Right hindlimb (tissue), 1 donor: ENCODE measurements around the gene PRR19.

Experiments
- DNase-seq: peaks from one replicate; pipeline ENCODE4 v3.0.0-alpha.2; 2018

Gene PRR19

DNA sequence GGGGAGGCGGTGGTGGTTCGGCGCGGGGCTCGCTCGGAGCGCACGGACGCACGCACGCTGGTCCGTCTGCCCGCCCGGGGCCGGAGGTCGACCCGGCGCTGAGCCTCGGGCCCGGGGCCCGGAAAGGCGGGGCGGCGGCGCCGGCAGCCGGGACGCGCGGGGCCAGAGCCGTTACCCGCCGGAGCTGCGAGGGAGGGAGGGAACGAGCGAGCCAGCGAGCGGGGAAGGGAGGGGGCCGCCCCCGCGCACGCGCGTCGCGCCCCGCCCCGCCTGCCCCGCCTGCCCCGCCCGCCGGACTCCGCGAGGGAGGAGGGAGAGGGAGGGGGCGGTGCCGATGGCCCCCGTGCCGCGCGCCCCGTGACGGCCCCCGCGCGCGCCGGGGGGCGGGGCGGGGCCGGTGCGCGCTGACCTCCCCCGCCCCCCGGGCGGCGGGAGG, 17.8 kb upstream of the PRR19 start:
- DNase-seq: peak; percentile 89

- no peak for DNase-seq
Observed at GRCh38 chr19:42284591-42285341, 17.2 kb upstream of the PRR19 start.

DNA sequence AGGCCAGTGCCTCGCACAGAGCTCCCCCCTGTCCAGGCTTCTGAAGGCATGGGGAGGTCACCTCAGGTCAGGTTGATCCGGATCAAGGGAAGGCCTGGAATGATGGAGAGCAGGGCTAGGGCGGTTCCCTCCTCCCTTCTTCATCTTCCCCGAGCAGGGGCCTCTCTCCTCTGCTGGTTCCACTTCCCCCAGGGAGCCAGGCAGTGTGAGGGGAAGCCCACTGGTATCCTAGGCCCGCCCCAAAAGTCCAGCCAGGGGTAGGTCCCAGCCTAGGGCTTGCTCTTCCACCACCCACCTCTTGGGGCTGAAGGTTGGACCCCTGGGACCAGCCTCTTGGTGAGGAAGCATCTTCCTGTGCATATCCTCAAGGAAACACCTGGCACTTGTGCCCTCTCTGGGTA, 16.4 kb upstream of the PRR19 start:
- DNase-seq: no peak

DNA sequence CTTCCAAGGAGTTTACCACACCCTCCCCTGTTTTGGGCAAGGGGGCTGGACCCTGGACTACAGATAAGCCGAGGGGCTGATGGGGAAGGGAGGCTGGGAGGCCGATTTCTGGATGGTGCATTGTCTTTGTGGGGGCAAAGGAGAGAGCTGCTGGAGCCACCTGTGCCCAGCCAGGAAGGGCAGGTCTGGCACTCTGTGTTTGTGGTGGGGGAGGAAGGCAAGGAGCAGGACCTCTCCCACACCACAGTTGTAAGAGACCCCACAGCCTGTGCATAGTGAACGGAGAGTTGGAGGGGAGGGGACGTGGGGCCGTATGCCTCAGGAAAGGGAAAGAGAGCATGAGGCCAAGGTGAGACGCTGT, 16.0 kb upstream of the PRR19 start:
- no peak for DNase-seq

DNA sequence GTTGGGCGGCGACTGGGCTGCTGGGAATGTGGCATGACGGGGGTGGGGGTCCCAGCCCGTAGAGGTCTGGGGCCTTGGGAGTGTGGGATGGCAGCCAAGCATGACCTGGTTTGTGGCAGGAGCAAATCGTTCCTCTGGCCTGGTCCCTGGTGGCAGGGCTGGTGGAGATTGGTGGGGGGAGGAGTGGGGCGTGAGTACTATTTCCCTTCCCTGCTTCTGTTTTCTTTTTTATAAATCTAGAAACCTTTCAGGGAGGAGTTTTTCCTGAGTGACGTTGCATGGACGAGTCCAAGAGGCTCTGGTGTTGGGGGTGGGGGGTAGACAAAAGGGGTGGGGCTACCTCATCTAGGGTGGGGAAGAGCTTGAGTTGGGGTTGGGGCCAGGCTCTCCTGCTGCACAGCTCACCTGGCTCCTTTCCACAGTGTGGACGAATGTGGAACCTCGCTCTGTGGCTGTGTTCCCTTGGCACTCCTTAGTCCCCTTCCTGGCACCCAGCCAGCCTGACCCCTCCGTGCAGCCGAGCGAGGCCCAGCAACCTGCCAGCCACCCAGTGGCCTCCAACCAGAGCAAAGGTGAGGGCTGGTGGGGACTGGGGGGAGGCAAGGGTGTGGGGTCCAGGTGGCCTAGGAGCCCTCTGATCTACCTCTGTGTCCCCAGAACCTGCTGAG, 15.4 kb upstream of the PRR19 start:
- peak; percentile 65 for DNase-seq

DNA sequence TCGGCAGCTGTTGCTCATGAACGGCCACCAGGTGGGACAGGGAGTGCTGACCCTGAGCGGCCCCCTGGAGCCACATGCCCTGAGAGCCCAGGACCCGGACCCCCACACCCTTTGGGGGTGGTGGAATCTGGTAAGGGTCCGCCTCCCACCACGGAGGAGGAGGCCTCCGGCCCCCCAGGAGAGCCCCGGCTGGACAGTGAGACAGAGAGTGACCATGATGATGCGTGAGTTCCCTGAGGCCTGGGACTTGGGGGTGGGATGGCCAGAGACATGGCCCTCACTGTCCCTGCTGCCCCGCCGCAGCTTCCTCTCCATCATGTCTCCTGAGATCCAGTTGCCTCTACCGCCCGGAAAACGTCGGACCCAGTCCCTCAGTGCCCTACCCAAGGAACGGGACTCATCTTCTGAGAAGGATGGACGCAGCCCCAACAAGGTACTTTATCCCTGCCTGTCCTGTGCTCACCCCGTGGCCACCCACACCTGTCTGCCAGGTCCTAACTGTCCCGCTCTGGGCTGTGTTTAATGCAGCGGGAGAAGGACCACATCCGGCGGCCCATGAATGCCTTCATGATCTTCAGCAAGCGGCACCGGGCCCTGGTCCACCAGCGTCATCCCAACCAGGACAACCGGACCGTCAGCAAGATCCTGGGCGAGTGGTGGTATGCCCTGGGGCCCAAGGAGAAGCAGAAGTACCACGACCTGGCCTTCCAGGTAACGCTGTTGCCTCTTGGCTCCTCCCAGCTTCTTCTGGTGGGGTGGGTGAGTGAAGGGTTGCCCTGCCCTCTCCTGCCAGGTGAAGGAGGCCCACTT, 14.7 kb upstream of the PRR19 start:
- no peak for DNase-seq

- no peak for DNase-seq
Observed at GRCh38 chr19:42287827-42288107, 14.2 kb upstream of the PRR19 start.

GRCh38 chr19:42288387-42288786, 13.5 kb upstream of the PRR19 start:
- no peak for DNase-seq

DNA sequence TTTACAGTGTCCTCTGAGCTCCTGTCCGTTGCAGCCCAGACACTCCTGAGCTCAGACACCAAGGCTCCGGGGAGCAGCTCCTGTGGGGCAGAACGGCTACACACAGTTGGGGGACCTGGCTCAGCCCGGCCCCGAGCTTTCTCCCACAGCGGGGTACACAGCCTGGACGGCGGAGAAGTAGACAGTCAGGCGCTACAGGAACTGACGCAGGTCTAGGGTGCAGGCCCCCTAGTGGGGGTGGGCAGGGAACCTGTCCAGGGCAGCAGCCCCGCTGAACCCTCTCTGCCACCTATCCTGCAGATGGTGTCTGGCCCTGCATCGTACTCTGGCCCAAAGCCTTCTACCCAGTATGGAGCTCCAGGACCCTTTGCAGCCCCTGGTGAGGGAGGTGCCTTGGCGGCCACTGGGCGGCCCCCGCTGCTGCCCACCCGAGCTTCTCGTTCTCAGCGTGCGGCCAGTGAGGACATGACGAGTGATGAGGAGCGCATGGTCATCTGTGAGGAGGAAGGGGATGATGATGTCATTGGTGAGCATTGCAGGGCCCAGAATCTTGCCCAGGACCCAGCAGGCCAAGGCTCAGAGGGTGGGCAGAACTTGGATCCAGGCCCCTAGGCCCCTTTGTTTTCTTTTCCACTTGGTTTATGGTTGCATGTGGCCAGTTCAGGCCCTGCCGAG, 12.9 kb upstream of the PRR19 start:
- DNase-seq: peak; percentile 16

GRCh38 chr19:42289556-42290041, 12.3 kb upstream of the PRR19 start:
- DNase-seq: no peak

- DNase-seq: no peak
Observed at GRCh38 chr19:42290136-42290522, 11.8 kb upstream of the PRR19 start.

- DNase-seq: no peak
Observed at GRCh38 chr19:42290523-42291434, 11.2 kb upstream of the PRR19 start.

GRCh38 chr19:42291435-42291810, 10.5 kb upstream of the PRR19 start:
- DNase-seq: no peak

GRCh38 chr19:42292042-42292960, 9.6 kb upstream of the PRR19 start:
- DNase-seq: no peak

DNA sequence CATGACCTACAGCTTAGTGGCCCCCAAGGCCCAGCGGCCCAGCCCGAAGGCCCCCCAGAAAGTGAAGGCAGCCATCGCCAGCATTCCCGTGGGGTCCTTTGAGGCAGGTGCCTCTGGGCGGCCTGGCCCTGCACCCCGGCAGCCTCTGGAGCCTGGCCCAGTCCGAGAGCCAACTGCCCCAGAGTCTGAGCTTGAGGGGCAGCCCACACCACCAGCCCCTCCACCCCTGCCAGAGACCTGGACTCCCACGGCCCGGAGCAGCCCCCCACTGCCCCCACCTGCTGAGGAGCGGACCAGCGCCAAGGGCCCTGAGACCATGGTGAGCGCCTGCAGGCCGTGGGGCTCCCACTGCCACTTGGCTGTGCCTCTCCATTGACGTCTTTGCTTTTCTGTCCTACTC, 9.0 kb upstream of the PRR19 start:
- no peak for DNase-seq

GRCh38 chr19:42293540-42293939, 8.4 kb upstream of the PRR19 start:
- DNase-seq: no peak

GRCh38 chr19:42293948-42294347, 8.0 kb upstream of the PRR19 start:
- DNase-seq: no peak

GRCh38 chr19:42294471-42295137, 7.3 kb upstream of the PRR19 start:
- DNase-seq: no peak

DNA sequence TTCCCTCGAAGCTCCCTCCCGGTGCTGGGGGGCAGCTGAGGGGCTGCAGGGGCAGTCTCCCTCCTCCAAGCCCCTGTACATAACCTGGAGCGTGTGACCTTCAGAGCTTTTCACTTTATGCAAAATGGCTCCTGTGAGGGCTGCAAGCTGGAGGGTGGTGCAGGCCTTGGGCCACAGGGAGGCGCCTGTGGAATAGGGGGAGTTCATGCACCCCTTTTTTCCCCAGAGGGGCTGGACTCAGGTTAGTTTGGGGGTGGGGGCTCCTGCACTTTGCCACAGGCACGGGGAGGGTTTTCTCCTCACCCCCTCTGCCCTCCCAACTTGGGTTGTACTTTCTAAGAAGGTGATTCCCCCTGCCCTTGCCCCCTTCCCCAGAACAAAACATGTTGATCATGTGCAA, 6.6 kb upstream of the PRR19 start:
- DNase-seq: no peak

GRCh38 chr19:42295831-42296525, 6.0 kb upstream of the PRR19 start:
- DNase-seq: peak; percentile 86
